HepG2 (cell line): ENCODE data around the gene RNF14. TPM values are rescaled to one million over a fixed set of nuclear protein-coding genes. Genes with fewer than 3 reads are reported as not detected.

Source experiments
- ATF7 ChIP-seq, 2 experiments: fragments of 450-650 bp in 1 of 2; sonication (generic) in 1 of 2; formaldehyde crosslinking in 1 of 2; IDR thresholded peaks; 2 replicates each; pipeline versions ENCODE4 v1.4.0 to v1.6.1; 2016 to 2020; ENCODE audit warnings: antibody characterized with exemption in 1 of 2, mild to moderate bottlenecking in 1 of 2, missing genetic modification reagents in 1 of 2
- CTCF ChIP-seq: sonication (generic); formaldehyde crosslinking; IDR thresholded peaks from 2 replicates; pipeline ENCODE4 v1.5.0; 2020; ENCODE audit warnings: mild to moderate bottlenecking, missing genetic modification reagents, moderate library complexity
- FOXP1 ChIP-seq, 2 experiments: fragments of 450-650 bp in 1 of 2; IDR thresholded peaks; 2 replicates each; pipeline ENCODE4 v1.6.1; 2017 to 2018; ENCODE audit warnings: antibody characterized with exemption in 1 of 2
- IKZF5 ChIP-seq: IDR thresholded peaks from 2 replicates; pipeline ENCODE4 v1.6.1; 2018; ENCODE audit warnings: missing genetic modification reagents, mild to moderate bottlenecking, missing compliant biosample characterization
- PBX2 ChIP-seq: IDR thresholded peaks from 2 replicates; pipeline ENCODE4 v1.6.1; 2016; ENCODE audit warnings: control low read depth
- POGK ChIP-seq: sonication (generic); formaldehyde crosslinking; conservative IDR thresholded peaks from 2 replicates; pipeline ENCODE4 v1.8.0; 2022; ENCODE audit warnings: mild to moderate bottlenecking, moderate library complexity, missing genetic modification reagents
- ZBTB21 ChIP-seq: sonication (generic); formaldehyde crosslinking; IDR thresholded peaks from 2 replicates; pipeline ENCODE4 v1.4.0; 2020; ENCODE audit warnings: missing genetic modification reagents
- ZBTB7B ChIP-seq: sonication (generic); formaldehyde crosslinking; IDR thresholded peaks from 2 replicates; pipeline ENCODE4 v1.4.0; 2020; ENCODE audit warnings: missing genetic modification reagents
- ZFX ChIP-seq: sonication (generic); formaldehyde crosslinking; IDR thresholded peaks from 2 replicates; pipeline ENCODE4 v1.4.0; 2020; ENCODE audit warnings: mild to moderate bottlenecking, low read depth, missing genetic modification reagents, moderate library complexity
- ZFY ChIP-seq: sonication (generic); formaldehyde crosslinking; IDR thresholded peaks from 2 replicates; pipeline ENCODE4 v1.4.0; 2020; ENCODE audit warnings: missing genetic modification reagents
- ZKSCAN8 ChIP-seq: IDR thresholded peaks from 2 replicates; pipeline ENCODE4 v1.6.1; 2016; ENCODE audit warnings: borderline replicate concordance, missing genetic modification reagents, missing compliant biosample characterization
- ZNF768 ChIP-seq: sonication (generic); formaldehyde crosslinking; IDR thresholded peaks from 2 replicates; pipeline ENCODE4 v1.4.0; 2020; ENCODE audit warnings: missing genetic modification reagents
- polyA plus RNA-seq, 8 experiments: library from polyadenylated mRNA; depleted of rRNA in 3 of 8; stranded (reverse) in 7 of 8; unstranded in 1 of 8; fragments of >200 nt; fragmentation: Illumina TruSeq in 4 of 8; extraction: Trizol in 4 of 8; gene quantifications; 2 replicates each; pipeline versions ENCODE4 v1.2.1 to v1.2.3, GENCODE V29; 2011 to 2016; ENCODE audit warnings: low read depth in 4 of 8, missing spikeins in 1 of 8, mixed read lengths in 1 of 8; ENCODE audit not compliant: insufficient read depth in 1 of 8
- total RNA-seq, 5 experiments: library from RNA; depleted of rRNA; stranded (reverse); fragments of >200 nt; fragmentation: Illumina TruSeq; extraction: Trizol; gene quantifications; 2 replicates each; pipeline ENCODE4 v1.2.3, GENCODE V29; 2016; ENCODE audit warnings: low read depth in 1 of 5
- TF ChIP-seq, protein P1 (sequence below): sonication (generic); formaldehyde crosslinking; IDR thresholded peaks from 2 replicates; pipeline ENCODE4 v1.4.0; 2020; ENCODE audit warnings: missing genetic modification reagents
- TF ChIP-seq, protein P2 (sequence below): sonication (generic); formaldehyde crosslinking; IDR thresholded peaks from 2 replicates; pipeline ENCODE4 v1.9.0; 2022; ENCODE audit warnings: low read depth, missing genetic modification reagents
- TF ChIP-seq, protein P3 (sequence below): sonication (generic); formaldehyde crosslinking; conservative IDR thresholded peaks from 2 replicates; pipeline ENCODE4 v1.5.0; 2020; ENCODE audit warnings: missing genetic modification reagents

Gene RNF14
- total and polyA plus RNA-seq, 2 of the 13 experiments (the other 11 are each of a cell fraction or from before 2014, with no cell fraction given), result 11.3 to 28.1 TPM

DNA sequence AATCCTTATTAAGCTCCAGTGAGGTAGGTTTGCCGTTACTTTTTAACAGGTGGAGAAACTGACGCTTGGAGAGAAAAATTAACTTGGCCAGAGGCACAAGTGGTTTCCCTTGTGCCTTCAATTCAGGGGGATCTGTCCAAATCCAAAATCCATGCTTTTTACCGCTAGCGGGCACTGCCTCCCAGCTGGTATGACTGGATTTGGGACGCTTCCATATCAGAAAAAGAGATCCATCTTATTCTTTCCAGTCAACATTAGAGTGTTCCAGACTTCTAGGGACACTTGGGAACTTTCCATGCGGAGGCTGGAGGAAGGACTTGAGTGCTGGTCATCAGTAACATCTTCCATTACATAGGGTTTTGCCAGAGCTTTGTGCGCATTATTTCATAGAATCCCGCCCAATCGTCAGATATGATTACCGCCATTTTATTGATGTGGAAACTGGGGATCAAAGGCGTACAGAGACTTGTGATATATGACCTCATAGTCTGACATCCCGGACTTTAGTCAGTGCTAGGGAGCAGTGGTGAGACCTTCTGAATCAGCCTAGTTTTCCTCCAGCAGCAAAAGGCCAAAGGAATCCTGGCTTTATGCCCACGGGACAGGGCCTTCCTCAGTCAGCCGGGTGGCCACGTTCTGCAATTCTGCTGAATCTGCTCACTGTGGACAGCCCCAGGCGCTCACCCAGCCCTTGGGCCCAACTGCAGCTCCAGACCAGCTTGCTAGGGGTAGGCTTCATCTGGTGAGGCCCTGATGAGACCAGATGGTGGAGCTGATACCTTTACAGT is 45.0 kb downstream of the RNF14 start (continued):
- TF ChIP-seq, protein P1, sequence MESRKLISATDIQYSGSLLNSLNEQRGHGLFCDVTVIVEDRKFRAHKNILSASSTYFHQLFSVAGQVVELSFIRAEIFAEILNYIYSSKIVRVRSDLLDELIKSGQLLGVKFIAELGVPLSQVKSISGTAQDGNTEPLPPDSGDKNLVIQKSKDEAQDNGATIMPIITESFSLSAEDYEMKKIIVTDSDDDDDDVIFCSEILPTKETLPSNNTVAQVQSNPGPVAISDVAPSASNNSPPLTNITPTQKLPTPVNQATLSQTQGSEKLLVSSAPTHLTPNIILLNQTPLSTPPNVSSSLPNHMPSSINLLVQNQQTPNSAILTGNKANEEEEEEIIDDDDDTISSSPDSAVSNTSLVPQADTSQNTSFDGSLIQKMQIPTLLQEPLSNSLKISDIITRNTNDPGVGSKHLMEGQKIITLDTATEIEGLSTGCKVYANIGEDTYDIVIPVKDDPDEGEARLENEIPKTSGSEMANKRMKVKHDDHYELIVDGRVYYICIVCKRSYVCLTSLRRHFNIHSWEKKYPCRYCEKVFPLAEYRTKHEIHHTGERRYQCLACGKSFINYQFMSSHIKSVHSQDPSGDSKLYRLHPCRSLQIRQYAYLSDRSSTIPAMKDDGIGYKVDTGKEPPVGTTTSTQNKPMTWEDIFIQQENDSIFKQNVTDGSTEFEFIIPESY (CRISPR knock-in tag), result peak; percentile 7; the same call in 1 of the 2 replicates
- TF ChIP-seq POGK (CRISPR knock-in tag) (0 out of 2 replicates have a peak, but pooled peaks have one; percentile 24), ZBTB21 (CRISPR knock-in tag) (peak; percentile 72; the same call in 1 of the 2 replicates), IKZF5 (CRISPR knock-in tag) (0 out of 2 replicates have a peak, but pooled peaks have one; percentile 10), ZKSCAN8 (CRISPR knock-in tag) (no peak), PBX2 (no peak), CTCF (CRISPR knock-in tag) (0 out of 2 replicates have a peak, but pooled peaks have one; percentile 8), ZNF768 (CRISPR knock-in tag) (peak; percentile 31; the same call in 1 of the 2 replicates), ZFX (CRISPR knock-in tag) (peak; percentile 54; the same call in 1 of the 2 replicates), ATF7 (IDR thresholded peaks at IDR 0.05) (0 out of 2 replicates have a peak, but pooled peaks have one; percentile 50), ATF7 (CRISPR knock-in tag; IDR thresholded peaks at IDR 0.05) (no peak), ZBTB7B (CRISPR knock-in tag) (no peak), FOXP1 (IDR thresholded peaks at IDR 0.05) (no peak), FOXP1 (CRISPR knock-in tag; IDR thresholded peaks at IDR 0.05) (no peak), ZFY (CRISPR knock-in tag) (0 out of 2 replicates have a peak, but pooled peaks have one; percentile 44)
- TF ChIP-seq, protein P2, sequence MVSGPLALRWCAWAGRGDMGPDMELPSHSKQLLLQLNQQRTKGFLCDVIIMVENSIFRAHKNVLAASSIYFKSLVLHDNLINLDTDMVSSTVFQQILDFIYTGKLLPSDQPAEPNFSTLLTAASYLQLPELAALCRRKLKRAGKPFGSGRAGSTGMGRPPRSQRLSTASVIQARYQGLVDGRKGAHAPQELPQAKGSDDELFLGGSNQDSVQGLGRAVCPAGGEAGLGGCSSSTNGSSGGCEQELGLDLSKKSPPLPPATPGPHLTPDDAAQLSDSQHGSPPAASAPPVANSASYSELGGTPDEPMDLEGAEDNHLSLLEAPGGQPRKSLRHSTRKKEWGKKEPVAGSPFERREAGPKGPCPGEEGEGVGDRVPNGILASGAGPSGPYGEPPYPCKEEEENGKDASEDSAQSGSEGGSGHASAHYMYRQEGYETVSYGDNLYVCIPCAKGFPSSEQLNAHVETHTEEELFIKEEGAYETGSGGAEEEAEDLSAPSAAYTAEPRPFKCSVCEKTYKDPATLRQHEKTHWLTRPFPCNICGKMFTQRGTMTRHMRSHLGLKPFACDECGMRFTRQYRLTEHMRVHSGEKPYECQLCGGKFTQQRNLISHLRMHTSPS (CRISPR knock-in tag), result 0 out of 2 replicates have a peak, but pooled peaks have one; percentile 12
- TF ChIP-seq, protein P3, sequence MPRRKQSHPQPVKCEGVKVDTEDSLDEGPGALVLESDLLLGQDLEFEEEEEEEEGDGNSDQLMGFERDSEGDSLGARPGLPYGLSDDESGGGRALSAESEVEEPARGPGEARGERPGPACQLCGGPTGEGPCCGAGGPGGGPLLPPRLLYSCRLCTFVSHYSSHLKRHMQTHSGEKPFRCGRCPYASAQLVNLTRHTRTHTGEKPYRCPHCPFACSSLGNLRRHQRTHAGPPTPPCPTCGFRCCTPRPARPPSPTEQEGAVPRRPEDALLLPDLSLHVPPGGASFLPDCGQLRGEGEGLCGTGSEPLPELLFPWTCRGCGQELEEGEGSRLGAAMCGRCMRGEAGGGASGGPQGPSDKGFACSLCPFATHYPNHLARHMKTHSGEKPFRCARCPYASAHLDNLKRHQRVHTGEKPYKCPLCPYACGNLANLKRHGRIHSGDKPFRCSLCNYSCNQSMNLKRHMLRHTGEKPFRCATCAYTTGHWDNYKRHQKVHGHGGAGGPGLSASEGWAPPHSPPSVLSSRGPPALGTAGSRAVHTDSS, result no peak
